ENCODE results near the gene SHC2.

The SHC2 gene

DNA sequence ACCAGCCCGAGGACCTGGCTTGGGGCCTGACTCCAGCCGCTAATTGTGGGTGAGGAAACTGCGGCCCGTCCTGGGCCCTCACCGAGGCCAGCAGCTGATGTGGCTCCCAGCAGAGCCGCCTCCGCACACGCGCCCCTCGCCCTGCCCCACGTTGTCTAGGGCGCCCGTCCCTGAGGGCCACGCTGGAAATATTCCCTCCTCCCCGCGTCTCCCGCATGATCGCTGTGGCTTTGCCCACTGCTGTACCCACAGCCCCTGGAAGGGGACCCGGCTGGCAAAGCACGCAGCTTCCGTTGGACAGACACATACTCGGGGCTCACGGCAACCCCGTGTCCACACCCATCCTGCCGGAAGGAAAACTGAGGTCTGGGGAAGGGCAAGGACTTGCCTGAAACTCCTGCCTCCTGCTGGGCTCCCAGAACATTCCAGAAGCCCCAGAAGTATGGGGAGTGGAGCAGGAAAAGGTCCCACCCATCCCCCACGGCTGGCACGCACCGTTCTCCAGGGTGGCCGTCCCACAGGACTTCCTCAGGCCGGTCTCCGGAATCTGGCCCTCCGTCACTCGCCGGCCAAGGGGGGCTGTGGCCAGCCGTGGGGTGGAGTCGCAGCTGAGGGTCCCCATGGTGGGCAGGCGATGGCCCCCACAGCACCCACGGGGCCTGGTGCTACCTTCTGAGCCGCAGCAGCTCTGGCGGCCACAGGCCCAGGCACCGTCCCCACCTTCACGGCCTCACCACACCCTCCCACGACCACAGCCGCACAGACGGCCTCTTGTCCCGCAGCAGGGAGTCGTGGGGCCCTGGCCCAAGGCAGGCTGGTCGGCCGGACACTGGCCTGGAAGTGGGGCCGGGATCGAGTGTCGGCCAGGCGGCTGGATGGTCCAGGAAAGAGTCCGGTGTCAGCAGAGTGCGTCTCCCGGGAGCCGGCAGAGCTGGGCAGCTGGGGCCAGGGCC is 13.6 kb upstream of the SHC2 start:
- no peak overlapping the region for H3K4me3 ChIP-seq (ENCODE audit: low read depth, low read length)
- TF ChIP-seq, protein P1, sequence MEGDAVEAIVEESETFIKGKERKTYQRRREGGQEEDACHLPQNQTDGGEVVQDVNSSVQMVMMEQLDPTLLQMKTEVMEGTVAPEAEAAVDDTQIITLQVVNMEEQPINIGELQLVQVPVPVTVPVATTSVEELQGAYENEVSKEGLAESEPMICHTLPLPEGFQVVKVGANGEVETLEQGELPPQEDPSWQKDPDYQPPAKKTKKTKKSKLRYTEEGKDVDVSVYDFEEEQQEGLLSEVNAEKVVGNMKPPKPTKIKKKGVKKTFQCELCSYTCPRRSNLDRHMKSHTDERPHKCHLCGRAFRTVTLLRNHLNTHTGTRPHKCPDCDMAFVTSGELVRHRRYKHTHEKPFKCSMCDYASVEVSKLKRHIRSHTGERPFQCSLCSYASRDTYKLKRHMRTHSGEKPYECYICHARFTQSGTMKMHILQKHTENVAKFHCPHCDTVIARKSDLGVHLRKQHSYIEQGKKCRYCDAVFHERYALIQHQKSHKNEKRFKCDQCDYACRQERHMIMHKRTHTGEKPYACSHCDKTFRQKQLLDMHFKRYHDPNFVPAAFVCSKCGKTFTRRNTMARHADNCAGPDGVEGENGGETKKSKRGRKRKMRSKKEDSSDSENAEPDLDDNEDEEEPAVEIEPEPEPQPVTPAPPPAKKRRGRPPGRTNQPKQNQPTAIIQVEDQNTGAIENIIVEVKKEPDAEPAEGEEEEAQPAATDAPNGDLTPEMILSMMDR (IDR thresholded peaks at IDR 0.05; ENCODE audit: low read depth, low read length, missing control alignments) = no peak
- no peak for DNase-seq (ENCODE audit: low read depth)

DNA sequence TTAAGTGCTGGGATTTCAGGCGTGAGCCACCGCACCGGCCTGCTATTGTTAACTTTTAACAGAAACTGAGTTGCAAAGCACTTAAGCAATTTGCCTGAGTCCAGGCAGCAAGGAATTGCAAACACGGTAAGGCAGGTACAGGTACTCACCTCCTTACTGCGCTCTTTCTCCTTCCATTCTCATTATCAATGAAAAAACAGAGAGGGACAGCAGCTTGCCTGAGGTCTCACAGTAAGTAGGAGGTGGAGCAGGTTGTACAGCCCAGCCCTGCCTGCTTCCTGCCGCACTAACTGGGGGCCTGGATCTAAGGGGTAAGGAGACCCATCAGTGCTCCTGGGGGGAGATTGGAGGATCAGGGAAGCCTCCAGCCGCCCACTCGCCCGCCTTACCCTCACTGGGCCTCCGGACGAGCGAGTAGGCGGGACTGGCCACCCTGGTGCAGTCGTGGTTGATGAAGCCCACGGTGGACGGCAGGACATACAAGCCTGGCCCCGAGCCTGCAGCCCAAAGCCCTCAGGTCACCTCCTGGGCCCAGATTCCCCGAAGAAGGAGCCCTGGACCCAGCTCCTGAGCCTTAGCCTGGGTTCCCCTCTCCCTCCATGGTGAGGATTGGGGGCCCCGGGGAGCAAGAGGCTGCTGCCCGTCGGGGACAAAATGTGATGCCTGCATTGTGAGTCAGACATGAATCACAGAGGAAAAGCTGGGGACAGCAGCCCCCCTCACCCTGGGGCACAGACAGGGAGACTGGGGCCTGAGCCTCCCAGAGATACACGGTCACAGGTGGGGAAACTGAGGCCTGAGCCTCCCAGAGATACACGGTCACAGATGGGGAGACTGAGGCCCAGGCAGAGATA is 11.4 kb upstream of the SHC2 start:
- TF ChIP-seq, protein P1 (IDR thresholded peaks at IDR 0.05; ENCODE audit: low read depth, low read length, missing control alignments) = no peak
- DNase-seq (ENCODE audit: low read depth) = no peak
- H3K4me3 ChIP-seq (ENCODE audit: low read depth, low read length) = no peak overlapping the region

DNA sequence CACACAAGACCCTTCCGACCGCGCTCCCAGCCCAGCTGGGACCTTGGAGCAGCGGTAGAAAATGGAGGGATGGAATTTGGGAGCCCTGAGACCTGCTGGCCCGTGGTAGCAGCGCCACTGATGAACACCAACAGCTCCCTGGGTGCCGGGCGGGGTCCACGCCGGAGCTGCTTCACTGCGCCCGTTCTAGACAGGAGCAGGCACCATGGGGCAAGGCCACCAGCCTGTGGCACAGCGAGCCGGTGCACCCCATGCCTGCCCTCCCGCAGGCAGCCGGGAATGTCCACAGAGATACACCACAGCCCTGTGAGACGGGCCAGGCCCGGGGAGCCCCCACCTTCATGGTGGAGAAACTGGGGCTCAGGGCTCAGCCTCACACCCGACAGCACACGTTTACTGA is 9.9 kb upstream of the SHC2 start:
- no peak for DNase-seq (ENCODE audit: low read depth)
- H3K4me3 ChIP-seq (ENCODE audit: low read depth, low read length) = no peak overlapping the region
- TF ChIP-seq, protein P1 (IDR thresholded peaks at IDR 0.05; ENCODE audit: low read depth, low read length, missing control alignments) = no peak

DNA sequence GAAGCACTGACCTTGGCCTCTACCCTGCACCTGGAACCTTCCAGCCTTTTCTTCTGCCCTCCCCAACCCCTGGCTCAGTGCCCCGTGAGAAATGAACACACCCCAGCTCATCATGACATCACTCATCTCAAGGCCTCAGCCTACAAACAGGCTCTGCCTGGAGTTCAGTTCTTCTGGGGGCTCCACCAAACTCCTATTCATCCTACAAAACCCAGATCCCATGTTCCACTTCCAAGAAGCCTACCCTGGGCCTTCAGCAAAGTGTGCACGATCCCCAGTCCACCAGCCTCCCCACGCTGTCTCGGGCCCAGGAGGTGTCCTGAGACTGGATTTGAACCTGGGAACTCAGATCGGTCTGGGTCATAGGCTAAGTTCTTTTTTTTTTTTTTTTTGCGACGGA is 9.0 kb upstream of the SHC2 start:
- no peak overlapping the region for H3K4me3 ChIP-seq (ENCODE audit: low read depth, low read length)
- TF ChIP-seq, protein P1 (IDR thresholded peaks at IDR 0.05; ENCODE audit: low read depth, low read length, missing control alignments) = no peak
- no peak for DNase-seq (ENCODE audit: low read depth)

DNA sequence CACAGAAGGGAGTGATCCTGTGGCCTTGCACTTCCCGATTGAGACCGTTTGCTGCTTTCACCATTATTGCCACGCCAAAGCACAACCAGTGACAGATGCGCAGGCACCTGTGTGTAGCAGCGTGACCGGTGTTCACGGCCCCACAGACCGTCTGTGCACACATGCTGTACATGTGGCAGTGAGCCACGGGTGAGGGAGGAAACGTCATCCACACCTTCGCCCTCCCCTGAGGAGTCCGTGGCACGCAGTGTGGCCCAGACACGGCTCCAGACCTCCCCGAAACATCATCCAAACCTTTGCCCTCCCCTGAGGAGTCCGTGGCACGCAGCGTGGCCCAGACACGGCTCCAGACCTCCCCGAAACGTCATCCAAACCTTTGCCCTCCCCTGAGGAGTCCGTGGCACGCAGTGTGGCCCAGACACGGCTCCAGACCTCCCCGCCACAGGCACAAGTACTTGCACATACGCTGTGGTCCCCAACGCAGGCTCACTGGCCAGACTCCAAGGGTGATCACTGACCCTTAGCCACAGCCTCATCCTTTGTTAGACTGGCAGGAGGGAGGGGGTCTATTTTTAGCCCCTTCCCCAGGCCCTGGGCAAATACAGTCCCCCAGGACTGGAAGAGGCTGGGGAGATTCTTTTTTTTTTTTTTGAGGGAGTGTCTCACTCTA is 7.9 kb upstream of the SHC2 start:
- TF ChIP-seq, protein P1 (IDR thresholded peaks at IDR 0.05; ENCODE audit: low read depth, low read length, missing control alignments) = no peak
- no peak for DNase-seq (ENCODE audit: low read depth)
- H3K4me3 ChIP-seq (ENCODE audit: low read depth, low read length) = no peak overlapping the region

DNA sequence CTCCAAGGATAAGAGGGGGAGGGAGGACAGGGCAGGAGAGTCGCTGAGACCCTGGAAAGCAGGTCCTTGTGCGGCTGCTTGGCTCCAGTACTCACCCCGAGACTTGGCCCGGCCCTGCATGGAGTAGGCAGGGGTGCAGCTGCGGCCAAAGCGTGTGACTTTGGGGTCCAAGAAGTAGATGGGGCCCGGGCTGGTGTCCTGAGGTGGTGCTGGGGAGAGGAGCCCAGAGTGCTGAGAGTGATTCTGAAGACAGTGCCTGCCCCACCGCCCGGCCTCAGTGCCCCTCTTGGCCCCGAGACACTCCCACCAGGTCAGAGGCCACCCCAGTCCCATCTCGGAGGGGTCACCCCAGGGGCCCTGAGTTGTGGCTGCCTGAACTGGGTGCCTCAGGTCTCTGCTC is 6.7 kb upstream of the SHC2 start:
- H3K4me3 ChIP-seq (ENCODE audit: low read depth, low read length) = no peak overlapping the region
- TF ChIP-seq, protein P1 (IDR thresholded peaks at IDR 0.05; ENCODE audit: low read depth, low read length, missing control alignments) = no peak
- no peak for DNase-seq (ENCODE audit: low read depth)
